Measurements from ENCODE around the gene WDR45. TPM values are rescaled to one million over a fixed set of nuclear protein-coding genes. Genes with fewer than 3 reads are reported as not detected.
A peak's percentile ranks its signal among the peaks of the same experiment; 100 is the strongest.

Gene WDR45
- total and polyA plus RNA-seq, 8 donors: 34.9 to 121 (median 47.0) TPM

DNA sequence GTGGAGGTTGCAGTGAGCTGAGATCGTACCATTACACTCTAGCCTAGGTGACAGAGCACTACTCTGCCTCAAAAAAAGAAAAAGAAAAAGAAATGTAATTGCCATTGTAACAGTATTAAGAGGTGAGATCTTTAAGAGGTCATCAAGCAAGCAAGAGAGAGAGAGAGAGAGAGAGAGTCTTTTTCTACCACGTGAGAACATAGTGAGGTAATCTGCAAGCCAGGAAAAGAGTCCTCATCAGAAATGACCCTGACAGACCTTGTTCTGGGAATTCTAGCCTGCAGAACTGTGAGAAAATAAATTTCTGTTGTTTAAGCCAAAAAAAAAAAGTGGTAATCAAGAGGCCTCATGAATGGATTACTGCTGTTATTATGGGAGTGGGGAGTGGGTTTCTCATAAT is 29.0 kb upstream of the WDR45 start:
- intact Hi-C loops (cut with DNase I): no loop called here
- Histone ChIP-seq H3K36me3 (peaks cover 0 to 2% (median 0%) of the 10 kb centered on the region in 3 donors), H3K27me3 (peaks cover 0 to 3% (median 0%) of the 10 kb centered on the region in 4 donors), H3K9me3 (no peaks in the 10 kb centered on the region), H3K4me3 (no peak overlapping the region), H3K27ac (no peak overlapping the region), H3K4me1 (no peaks in the 10 kb centered on the region)
- FAIRE-seq (no peak), DNase-seq (no peak), ATAC-seq (no peak)
- TF ChIP-seq, protein P1, sequence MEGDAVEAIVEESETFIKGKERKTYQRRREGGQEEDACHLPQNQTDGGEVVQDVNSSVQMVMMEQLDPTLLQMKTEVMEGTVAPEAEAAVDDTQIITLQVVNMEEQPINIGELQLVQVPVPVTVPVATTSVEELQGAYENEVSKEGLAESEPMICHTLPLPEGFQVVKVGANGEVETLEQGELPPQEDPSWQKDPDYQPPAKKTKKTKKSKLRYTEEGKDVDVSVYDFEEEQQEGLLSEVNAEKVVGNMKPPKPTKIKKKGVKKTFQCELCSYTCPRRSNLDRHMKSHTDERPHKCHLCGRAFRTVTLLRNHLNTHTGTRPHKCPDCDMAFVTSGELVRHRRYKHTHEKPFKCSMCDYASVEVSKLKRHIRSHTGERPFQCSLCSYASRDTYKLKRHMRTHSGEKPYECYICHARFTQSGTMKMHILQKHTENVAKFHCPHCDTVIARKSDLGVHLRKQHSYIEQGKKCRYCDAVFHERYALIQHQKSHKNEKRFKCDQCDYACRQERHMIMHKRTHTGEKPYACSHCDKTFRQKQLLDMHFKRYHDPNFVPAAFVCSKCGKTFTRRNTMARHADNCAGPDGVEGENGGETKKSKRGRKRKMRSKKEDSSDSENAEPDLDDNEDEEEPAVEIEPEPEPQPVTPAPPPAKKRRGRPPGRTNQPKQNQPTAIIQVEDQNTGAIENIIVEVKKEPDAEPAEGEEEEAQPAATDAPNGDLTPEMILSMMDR (IDR thresholded peaks at IDR 0.05): no peak
- WGBS, 2 donors: 52 to 72% methylated on average over 2 of the region's 2 CpGs

DNA sequence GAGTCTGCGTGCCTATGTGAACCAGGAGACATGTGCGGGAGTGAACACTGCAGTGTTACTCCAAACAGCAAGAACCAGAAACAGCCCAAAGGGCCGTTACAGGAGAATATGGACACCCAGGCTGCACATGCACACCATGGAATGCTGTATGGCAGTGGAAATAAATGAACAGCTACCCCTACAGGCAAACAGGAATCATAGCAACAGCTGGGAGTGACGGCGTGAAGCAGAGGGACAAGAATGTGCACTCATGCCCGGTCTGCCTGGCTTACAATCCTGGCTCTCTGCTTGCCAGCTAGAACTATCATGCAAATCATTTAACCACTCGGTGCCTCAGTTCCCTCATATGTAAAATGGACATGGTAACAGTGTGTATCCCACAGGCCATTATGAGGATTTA is 27.2 kb upstream of the WDR45 start:
- peak in 1 of 6 donors; percentile 39 for DNase-seq
- WGBS, 2 donors: 45 to 47% methylated on average over 7 of the region's 7 CpGs
- Histone ChIP-seq H3K4me3 (no peak overlapping the region), H3K36me3 (no peaks in the 10 kb centered on the region), H3K4me1 (no peaks in the 10 kb centered on the region), H3K27me3 (no peaks in the 10 kb centered on the region), H3K9me3 (no peaks in the 10 kb centered on the region), H3K27ac (no peak overlapping the region)
- peak; percentile 67 to 88 (median 82) for ATAC-seq
- intact Hi-C loops (cut with DNase I): no loop called here
- no peak for FAIRE-seq
- TF ChIP-seq, protein P1 (IDR thresholded peaks at IDR 0.05): peak in 2 of 4 donors; percentile 16 to 17

DNA sequence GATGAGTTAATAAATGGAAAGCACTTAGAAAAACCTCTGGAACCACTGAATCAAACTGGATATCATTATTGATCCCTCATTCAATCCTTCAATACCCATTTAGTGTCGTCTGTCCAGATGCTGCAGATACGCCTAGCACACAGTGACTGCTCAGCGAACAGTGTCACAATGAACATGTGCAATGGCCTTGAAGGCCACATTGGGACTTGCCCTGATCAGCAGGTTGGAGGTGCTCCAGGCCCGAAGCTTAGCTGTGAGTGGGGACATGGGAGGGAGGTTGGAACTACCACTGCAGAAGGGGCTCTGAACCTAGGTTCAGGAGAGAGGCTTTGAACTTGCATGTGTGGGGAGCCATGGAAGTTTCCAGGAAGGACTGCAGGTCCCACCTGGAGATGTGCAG is 26.6 kb upstream of the WDR45 start:
- Histone ChIP-seq H3K27ac (no peak overlapping the region), H3K27me3 (no peaks in the 10 kb centered on the region), H3K4me1 (no peaks in the 10 kb centered on the region), H3K36me3 (no peaks in the 10 kb centered on the region), H3K9me3 (no peaks in the 10 kb centered on the region), H3K4me3 (no peak overlapping the region)
- WGBS, 2 donors: 81 to 83% methylated on average over 4 of the region's 4 CpGs
- ATAC-seq (no peak), DNase-seq (no peak), FAIRE-seq (no peak)
- TF ChIP-seq, protein P1 (IDR thresholded peaks at IDR 0.05): no peak
- intact Hi-C loops (cut with DNase I): no loop called here

DNA sequence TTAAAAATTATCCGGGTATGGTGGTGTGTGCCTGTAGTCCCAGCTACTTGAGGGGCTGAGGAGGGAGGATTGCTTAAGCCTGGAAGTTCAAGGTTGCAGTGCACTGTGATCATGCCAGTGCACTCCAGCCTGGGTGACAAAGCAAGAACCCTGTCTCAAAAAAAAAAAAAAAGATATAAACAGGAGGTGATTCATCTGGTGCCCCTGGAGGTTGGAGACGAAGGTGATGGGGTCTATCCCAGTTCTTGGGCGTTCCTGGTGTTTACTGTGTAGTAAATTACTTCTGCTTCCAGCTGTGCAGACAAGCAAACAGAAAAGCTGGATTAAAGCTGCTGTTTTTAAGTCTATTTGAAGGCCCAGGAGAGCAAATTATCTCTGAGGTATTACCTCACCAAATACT is 23.9 kb upstream of the WDR45 start:
- Histone ChIP-seq H3K9me3 (no peaks in the 10 kb centered on the region), H3K4me3 (no peak overlapping the region), H3K27me3 (no peaks in the 10 kb centered on the region), H3K4me1 (no peaks in the 10 kb centered on the region), H3K36me3 (no peaks in the 10 kb centered on the region), H3K27ac (no peak overlapping the region)
- ATAC-seq (no peak), FAIRE-seq (no peak), DNase-seq (no peak)
- 46 to 74% methylated on average over 3 of the region's 3 CpGs for WGBS, 2 donors
- intact Hi-C loops (cut with DNase I): no loop called here
- TF ChIP-seq, protein P1 (IDR thresholded peaks at IDR 0.05): no peak

DNA sequence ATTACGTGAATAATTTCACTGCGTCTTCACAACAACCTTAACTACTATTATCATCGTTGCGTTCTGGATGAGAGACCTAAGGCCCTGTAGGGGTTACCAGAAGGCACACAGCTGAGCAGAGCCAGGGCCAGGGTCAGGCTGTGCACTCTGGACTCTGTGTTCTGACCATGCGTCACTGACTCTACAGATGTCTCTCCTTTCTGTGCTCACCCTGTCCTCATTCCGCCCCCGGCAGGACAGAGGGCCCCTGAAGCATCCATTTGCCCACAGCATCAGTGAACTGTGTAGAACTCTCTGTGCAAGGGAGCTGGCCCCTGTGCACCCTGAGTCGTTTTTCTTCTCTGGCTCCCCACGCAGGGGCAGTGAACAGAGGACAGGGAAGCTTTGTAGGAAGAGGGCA is 22.5 kb upstream of the WDR45 start:
- no peaks in the 10 kb centered on the region for H3K27me3 ChIP-seq
- H3K36me3 ChIP-seq: no peaks in the 10 kb centered on the region
- H3K27ac ChIP-seq: no peak overlapping the region
- ATAC-seq: no peak
- H3K4me1 ChIP-seq: no peaks in the 10 kb centered on the region
- H3K9me3 ChIP-seq: no peaks in the 10 kb centered on the region
- 76 to 84% methylated on average over 9 of the region's 9 CpGs for WGBS, 2 donors
- no peak overlapping the region for H3K4me3 ChIP-seq
- intact Hi-C loops (cut with DNase I): no loop called here
- FAIRE-seq: no peak
- TF ChIP-seq, protein P1 (IDR thresholded peaks at IDR 0.05): no peak
- no peak for DNase-seq

Measured in pancreas (tissue), 10 donors.